ELR (cell line): ENCODE results near the gene TMEM214.
"Not testable (repeated sequence)": the region's sequence is repeated elsewhere in the genome, so short reads cannot be mapped to it uniquely, and the experiment has no call there.

Experiments
- DNase-seq: peaks from one replicate; pipeline ENCODE4 v3.0.0-alpha.2; 2015; ENCODE audit warnings: low read depth

The TMEM214 gene

GRCh38 chr2:27070653-27071276, 38.0 kb downstream of the TMEM214 start:
- no peak for DNase-seq

GRCh38 chr2:27071277-27071989, 38.7 kb downstream of the TMEM214 start, which contains the start of gene OST4:
Gene OST4, minus strand, starts transcription at chr2:27071654.
- DNase-seq, result peak; percentile 92

DNA sequence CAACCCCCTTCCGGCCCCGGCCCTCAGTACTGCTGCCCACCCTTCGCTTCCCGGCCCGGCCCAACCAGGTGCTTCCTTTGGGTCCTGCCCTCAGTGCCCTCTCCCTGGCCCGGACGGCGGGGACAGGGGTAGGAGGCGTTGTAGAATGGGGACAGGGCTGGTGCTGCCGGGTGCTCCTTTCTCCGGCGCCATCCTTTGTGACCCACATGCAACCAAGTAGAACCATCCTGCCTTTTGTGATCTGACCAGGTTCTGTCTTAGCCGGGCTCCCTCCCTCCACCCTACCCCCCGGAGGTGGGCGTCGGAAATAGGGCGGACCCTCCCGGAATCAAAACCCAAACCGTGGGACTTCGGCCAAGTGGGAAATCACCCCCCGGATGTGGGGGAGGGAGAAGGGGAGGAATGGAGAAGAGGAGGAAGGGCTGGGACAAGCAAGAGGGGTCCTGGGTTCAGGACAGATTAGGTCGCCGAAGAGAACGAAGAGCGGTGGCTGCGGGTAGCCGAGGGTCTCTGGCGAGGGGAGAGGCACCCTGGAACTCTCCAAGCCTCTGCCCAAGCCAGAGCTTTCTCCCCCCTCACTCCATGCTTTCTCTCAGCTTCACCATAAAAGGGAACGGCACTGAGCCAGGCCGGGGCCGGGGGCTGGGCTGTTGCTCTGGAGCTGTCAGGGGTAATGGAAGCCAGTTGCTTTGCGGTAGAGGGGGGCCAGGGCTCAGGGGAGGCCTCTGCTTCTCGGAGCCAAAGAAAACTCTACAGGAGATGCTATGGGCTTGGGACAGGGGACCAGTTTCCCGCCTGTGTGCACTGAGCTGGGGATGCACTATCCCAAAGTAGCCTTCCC, 39.4 kb downstream of the TMEM214 start:
- no peak for DNase-seq

- DNase-seq, result no peak
Observed at GRCh38 chr2:27072920-27073319, 40.2 kb downstream of the TMEM214 start.

- DNase-seq, result no peak
Observed at GRCh38 chr2:27073782-27074181, 41.0 kb downstream of the TMEM214 start.

DNA sequence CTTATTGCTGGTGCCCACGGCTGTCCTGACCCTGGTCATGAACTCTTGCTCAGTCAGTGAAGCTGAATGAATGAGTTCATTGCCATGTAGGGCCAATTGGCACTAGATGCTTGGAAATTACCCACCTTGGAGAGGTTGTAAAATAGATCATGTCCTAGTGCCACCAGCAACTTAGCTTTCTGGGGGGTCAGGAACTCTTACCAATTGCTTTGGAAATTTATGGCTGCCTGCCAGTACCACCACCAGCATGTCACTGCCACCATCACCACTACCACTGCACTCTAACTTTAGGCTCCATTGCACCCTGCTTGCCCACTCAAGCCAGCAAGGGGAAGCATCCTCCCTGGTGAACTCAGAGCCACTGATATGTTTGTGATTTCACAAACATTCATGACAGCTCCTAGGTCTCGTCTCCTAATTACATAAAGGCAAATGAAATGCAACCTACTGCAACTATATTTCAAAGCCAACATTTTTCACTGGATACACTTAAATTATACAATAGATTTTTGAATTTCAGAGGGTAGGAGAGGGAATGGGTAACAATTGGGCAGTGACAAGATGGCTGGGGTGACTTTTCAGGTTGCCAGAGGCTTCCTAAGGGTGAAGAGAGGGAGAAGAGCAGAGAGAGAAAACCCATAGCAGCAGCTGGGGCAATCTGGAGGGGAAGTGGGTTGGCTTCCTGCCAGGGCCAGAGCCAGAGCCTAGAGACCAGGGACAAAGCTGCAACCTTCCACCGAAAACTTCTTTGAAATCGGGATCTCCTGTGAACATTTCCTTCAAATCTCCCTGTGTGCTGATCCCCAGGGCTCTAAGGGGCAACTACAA, 42.2 kb downstream of the TMEM214 start:
- no peak for DNase-seq

GRCh38 chr2:27075566-27075871, 42.8 kb downstream of the TMEM214 start:
- DNase-seq, result not testable (repeated sequence)

GRCh38 chr2:27076323-27076722, 43.6 kb downstream of the TMEM214 start:
- no peak for DNase-seq

GRCh38 chr2:27077231-27077630, 44.5 kb downstream of the TMEM214 start:
- DNase-seq, result no peak

DNA sequence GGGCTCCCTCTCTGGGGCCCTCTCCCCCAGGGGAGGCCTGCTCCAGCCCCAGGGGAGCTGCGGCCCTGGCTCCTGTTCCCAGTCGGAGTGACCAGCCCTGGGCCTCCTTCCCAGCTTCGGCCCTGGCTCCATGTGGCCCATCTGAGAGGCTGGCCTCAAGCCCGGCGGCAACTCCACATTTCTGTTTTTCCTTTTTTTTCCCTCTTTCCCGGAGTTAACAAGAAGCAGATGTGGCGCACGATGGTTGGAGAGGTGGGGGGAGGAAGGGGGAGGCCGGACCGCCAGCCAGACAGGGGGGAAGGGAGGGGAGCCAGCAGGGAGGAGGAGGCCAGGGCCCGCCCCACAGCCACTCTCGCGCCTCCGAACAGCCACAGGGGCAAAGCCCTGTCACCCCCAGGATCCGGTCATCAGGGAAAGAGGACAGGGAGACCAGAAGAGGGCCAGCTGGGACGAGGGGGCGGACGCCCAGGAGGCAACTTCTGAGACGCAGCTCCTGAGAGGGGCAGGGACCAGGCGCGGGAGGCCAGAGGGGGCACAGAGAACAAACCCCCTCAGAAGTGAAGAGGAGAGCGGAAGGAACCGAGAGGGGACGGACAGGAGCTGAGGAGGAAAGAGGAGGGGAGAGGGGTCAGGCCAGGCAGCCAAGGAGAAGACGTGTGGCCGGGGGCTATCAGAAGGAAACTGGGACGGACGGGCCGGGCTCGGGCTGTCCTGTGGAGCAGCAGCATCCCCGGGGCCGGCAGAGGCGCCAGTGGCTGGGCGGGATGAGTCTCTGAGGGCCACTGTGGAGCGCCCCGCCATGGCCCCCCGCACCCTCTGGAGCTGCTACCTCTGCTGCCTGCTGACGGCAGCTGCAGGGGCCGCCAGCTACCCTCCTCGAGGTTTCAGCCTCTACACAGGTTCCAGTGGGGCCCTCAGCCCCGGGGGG, 45.8 kb downstream of the TMEM214 start, which contains the start of gene EMILIN1:
Gene EMILIN1 (plus strand): TSS at position 349 of the 928 bp plus-strand sequence. CDS start 451 bp downstream, at position 800.
- peak; percentile 76 for DNase-seq

GRCh38 chr2:27079233-27080139, 46.7 kb downstream of the TMEM214 start:
- DNase-seq, result no peak

DNA sequence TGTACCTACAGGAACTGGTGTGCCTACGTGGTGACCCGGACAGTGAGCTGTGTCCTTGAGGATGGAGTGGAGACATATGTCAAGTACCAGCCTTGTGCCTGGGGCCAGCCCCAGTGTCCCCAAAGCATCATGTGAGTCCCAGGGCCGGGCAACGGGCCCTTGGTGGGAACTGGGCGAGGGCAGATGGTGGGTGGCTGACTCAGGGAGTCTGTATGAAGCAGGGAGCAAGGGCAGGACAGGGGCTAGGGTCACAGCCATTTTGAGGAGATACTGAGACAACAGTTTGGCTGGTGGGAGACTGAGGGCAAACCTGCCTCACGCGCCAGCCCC, 47.3 kb downstream of the TMEM214 start:
- DNase-seq, result no peak

GRCh38 chr2:27080603-27080936, 47.8 kb downstream of the TMEM214 start:
- no peak for DNase-seq

DNA sequence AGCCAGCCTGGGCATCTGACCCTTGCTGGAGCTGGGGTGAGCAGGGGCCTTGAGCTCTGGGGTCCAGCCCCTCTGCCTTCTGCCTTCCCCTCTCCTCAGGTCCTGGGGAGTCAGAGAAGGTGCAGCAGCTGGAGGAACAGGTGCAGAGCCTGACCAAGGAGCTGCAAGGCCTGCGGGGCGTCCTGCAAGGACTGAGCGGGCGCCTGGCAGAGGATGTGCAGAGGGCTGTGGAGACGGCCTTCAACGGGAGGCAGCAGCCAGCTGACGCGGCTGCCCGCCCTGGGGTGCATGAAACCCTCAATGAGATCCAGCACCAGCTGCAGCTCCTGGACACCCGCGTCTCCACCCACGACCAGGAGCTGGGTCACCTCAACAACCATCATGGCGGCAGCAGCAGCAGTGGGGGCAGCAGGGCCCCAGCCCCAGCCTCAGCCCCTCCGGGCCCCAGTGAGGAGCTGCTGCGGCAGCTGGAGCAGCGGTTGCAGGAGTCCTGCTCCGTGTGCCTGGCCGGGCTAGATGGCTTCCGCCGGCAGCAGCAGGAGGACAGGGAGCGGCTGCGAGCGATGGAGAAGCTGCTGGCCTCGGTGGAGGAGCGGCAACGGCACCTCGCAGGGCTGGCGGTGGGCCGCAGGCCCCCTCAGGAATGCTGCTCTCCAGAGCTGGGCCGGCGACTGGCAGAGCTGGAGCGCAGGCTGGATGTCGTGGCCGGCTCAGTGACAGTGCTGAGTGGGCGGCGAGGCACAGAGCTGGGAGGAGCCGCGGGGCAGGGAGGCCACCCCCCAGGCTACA, 49.4 kb downstream of the TMEM214 start:
- no peak for DNase-seq

- no peak for DNase-seq
Observed at GRCh38 chr2:27082773-27083409, 50.1 kb downstream of the TMEM214 start.

GRCh38 chr2:27083410-27084296, 50.9 kb downstream of the TMEM214 start:
- no peak for DNase-seq

GRCh38 chr2:27084297-27085061, 51.7 kb downstream of the TMEM214 start:
- DNase-seq, result no peak
